ENCODE results near the gene INO80B. TPM values are rescaled to one million over a fixed set of nuclear protein-coding genes. Genes with fewer than 3 reads are reported as not detected.

Gene INO80B
- polyA plus RNA-seq, 1 of the 3 experiments (the other 2 are of a cell fraction) = 41.7 TPM

GRCh38 chr2:74414441-74414840 lies 40.4 kb upstream of the INO80B start:
- 95% methylated on average over 8 of the region's 19 CpGs for WGBS (ENCODE audit: low lambda C conversion rate)
- no peak overlapping the region for H3K4me3 ChIP-seq (ENCODE audit: low read depth in 2 of 2, low read length in 1 of 2)
- H3K9ac ChIP-seq = no peak overlapping the region
- no peak overlapping the region for H3K27ac ChIP-seq (ENCODE audit: low read depth in 2 of 2, low read length in 1 of 2)
- peaks cover 0 to 2% of the 10 kb centered on the region in 2 experiments; a peak in 1 of 4 replicates for H3K4me1 ChIP-seq (ENCODE audit: control insufficient read depth in 1 of 2, insufficient read depth in 2 of 2, low read depth in 1 of 2, low read length in 1 of 2)
- ChIA-PET CTCF (interaction anchor here (1.2 to 3.9 kb wide), 2 partner anchors 14 to 22 kb away, joined by 4 to 18 read pairs; no protein-coding TSS in a partner anchor), POLR2A (no interaction called here)
- H4K20me1 ChIP-seq (ENCODE audit: insufficient read depth) = no peaks in the 10 kb centered on the region
- no peaks in the 10 kb centered on the region for H3K9me3 ChIP-seq
- TF ChIP-seq ZBTB33 (IDR thresholded peaks at IDR 0.05; ENCODE audit: borderline replicate concordance, low read depth) = no peak
- no peak for TF ChIP-seq RFX5 (IDR thresholded peaks at IDR 0.05; ENCODE audit: low read length)
- no peak for TF ChIP-seq GATA2 (CRISPR knock-in tag; IDR thresholded peaks at IDR 0.05)
- TF ChIP-seq NFIC (IDR thresholded peaks at IDR 0.05; ENCODE audit: borderline replicate concordance) = no peak
- no peak for TF ChIP-seq MXI1 (IDR thresholded peaks at IDR 0.05; ENCODE audit: low read depth, low read length)
- TF ChIP-seq FOXJ3 (CRISPR knock-in tag; IDR thresholded peaks at IDR 0.05) = no peak
- no peak for TF ChIP-seq TCF12 (IDR thresholded peaks at IDR 0.05)
- TF ChIP-seq SMC3 (IDR thresholded peaks at IDR 0.05; ENCODE audit: low read depth, low read length) = no peak
- TF ChIP-seq GABPA (IDR thresholded peaks at IDR 0.05; ENCODE audit: low read depth) = no peak
- no peak for TF ChIP-seq FOXM1 (IDR thresholded peaks at IDR 0.05; ENCODE audit: low read depth)
- no peak for TF ChIP-seq YY1 (IDR thresholded peaks at IDR 0.05; ENCODE audit: low read depth)
- TF ChIP-seq PBX3 (IDR thresholded peaks at IDR 0.05) = no peak
- H3K36me3 ChIP-seq (replicated peaks in 1 of 2; ENCODE audit: control insufficient read depth in 1 of 2, insufficient read depth in 2 of 2, low read length in 1 of 2) = no peaks in the 10 kb centered on the region
- H3F3A ChIP-seq (replicated peaks; ENCODE audit: insufficient read depth) = no peaks in the 10 kb centered on the region
- no peaks in the 10 kb centered on the region for H3K79me2 ChIP-seq (ENCODE audit: insufficient read depth)
- no peaks in the 10 kb centered on the region for H3K27me3 ChIP-seq (ENCODE audit: insufficient read depth)
- no peaks in the 10 kb centered on the region for H3K9me2 ChIP-seq
- no peak overlapping the region for H3K4me2 ChIP-seq
- no peak overlapping the region for H2AFZ ChIP-seq (ENCODE audit: low read depth)
- DNase-seq = no peak

GRCh38 chr2:74414881-74415761 lies 39.8 kb upstream of the INO80B start:
- H3K9ac ChIP-seq = no peak overlapping the region

More at GRCh38 chr2:74414881-74415761, 39.8 kb upstream of the INO80B start:
- peak; percentile 28 for DNase-seq
- Histone ChIP-seq H3K27ac (ENCODE audit: low read depth in 2 of 2, low read length in 1 of 2) (no peak overlapping the region), H3K9me2 (no peaks in the 10 kb centered on the region), H3K9me3 (no peaks in the 10 kb centered on the region), H3K4me3 (ENCODE audit: low read depth in 2 of 2, low read length in 1 of 2) (no peak overlapping the region), H3K36me3 (replicated peaks in 1 of 2; ENCODE audit: control insufficient read depth in 1 of 2, insufficient read depth in 2 of 2, low read length in 1 of 2) (no peaks in the 10 kb centered on the region), H3K79me2 (ENCODE audit: insufficient read depth) (no peaks in the 10 kb centered on the region), H4K20me1 (ENCODE audit: insufficient read depth) (no peaks in the 10 kb centered on the region), H3F3A (replicated peaks; ENCODE audit: insufficient read depth) (no peaks in the 10 kb centered on the region), H3K4me2 (no peak overlapping the region), H3K4me1 (ENCODE audit: control insufficient read depth in 1 of 2, insufficient read depth in 2 of 2, low read depth in 1 of 2, low read length in 1 of 2) (peaks cover 0 to 2% of the 10 kb centered on the region in 2 experiments; a peak in 1 of 4 replicates), H3K27me3 (ENCODE audit: insufficient read depth) (no peaks in the 10 kb centered on the region), H2AFZ (ENCODE audit: low read depth) (no peak overlapping the region)
- CTCF ChIA-PET = interaction anchor here (1.2 to 3.9 kb wide), 2 partner anchors 14 to 23 kb away, joined by 4 to 18 read pairs; no protein-coding TSS in a partner anchor
- POLR2A ChIA-PET = no interaction called here
- WGBS (ENCODE audit: low lambda C conversion rate) = 88% methylated on average over 47 of the region's 66 CpGs
- no peak for TF ChIP-seq ZBTB33 (IDR thresholded peaks at IDR 0.05; ENCODE audit: borderline replicate concordance, low read depth)
- TF ChIP-seq TEAD4 (IDR thresholded peaks at IDR 0.05; ENCODE audit: borderline replicate concordance, insufficient read depth) = no peak
